GM19238 (cell line): Measurements from ENCODE around the gene ASPDH.
"Not testable (repeated sequence)": the region's sequence is repeated elsewhere in the genome, so short reads cannot be mapped to it uniquely, and the experiment has no call there.

Source experiments
- DNase-seq: peaks from one replicate; pipeline ENCODE4 v3.0.0; 2011; ENCODE audit warnings: low spot score; ENCODE audit not compliant: insufficient read length

ASPDH gene

GRCh38 chr19:50478901-50479715, 34.6 kb downstream of the ASPDH start:
- DNase-seq = no peak

- no peak for DNase-seq
Measured at GRCh38 chr19:50477751-50478515, 35.8 kb downstream of the ASPDH start.

GRCh38 chr19:50476907-50477238, 36.8 kb downstream of the ASPDH start:
- no peak for DNase-seq

- peak; percentile 100 for DNase-seq
Measured at GRCh38 chr19:50476224-50476906, 37.3 kb downstream of the ASPDH start, which contains the start of the genes EMC10 and GARIN5A. EMC10 (plus strand) TSS chr19:50476507; CDS start chr19:50476545, 38 bp downstream. GARIN5A (minus strand) TSS chr19:50476848; CDS start chr19:50476388, 460 bp downstream.

GRCh38 chr19:50475736-50476223, 37.9 kb downstream of the ASPDH start:
- no peak for DNase-seq

- no peak for DNase-seq
Measured at GRCh38 chr19:50475101-50475568, 38.6 kb downstream of the ASPDH start.

- DNase-seq = not testable (repeated sequence)
Measured at GRCh38 chr19:50473336-50473735, 40.4 kb downstream of the ASPDH start.

- no peak for DNase-seq
Measured at GRCh38 chr19:50468818-50469217, 44.9 kb downstream of the ASPDH start.

- no peak for DNase-seq
Measured at GRCh38 chr19:50467566-50467965, 46.1 kb downstream of the ASPDH start.

- DNase-seq = no peak
Measured at GRCh38 chr19:50466706-50467039, 47.0 kb downstream of the ASPDH start.

GRCh38 chr19:50465986-50466705, 47.6 kb downstream of the ASPDH start:
- DNase-seq = no peak

- no peak for DNase-seq
Measured at GRCh38 chr19:50465000-50465399, 48.7 kb downstream of the ASPDH start.

- DNase-seq = no peak
Measured at GRCh38 chr19:50464348-50464747, 49.4 kb downstream of the ASPDH start.

- no peak for DNase-seq
Measured at GRCh38 chr19:50462970-50463369, 50.7 kb downstream of the ASPDH start.
